C4-2B (cell line): Measurements from ENCODE around the gene SDK2.

Experiments used
- H3K27ac ChIP-seq: fragments of 450-650 bp; 2 replicates; pipeline ENCODE4 v1.5.1; 2017
- ZFX ChIP-seq: fragments of 450-650 bp; IDR thresholded peaks from 2 replicates; pipeline ENCODE4 v1.6.1; 2017
- TF ChIP-seq, protein P1 (sequence below): fragments of 450-650 bp; conservative IDR thresholded peaks from 2 replicates; pipeline ENCODE4 v1.5.1; 2017; ENCODE audit warnings: mild to moderate bottlenecking

SDK2 gene

DNA sequence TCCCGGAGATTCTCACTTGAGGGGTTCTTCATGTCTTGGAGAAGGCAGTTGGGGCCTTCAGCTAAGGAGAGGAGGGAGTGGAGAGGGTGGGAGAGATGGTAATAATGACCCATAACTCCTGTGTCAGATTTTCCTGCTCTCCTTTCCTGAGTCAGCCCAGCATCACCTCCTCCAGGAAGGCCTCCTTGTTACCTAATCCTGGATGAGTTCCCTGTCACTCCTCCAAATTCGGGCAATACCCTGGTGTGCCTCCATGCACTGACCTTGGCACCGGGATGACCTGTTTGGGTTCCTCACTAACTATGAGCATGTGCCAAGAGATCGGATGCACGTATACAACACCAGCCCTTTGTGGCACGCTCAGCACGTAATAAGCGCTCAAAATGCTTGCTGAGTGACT lies 38.8 kb downstream of the SDK2 start:
- no peak for TF ChIP-seq ZFX
- TF ChIP-seq, protein P1, sequence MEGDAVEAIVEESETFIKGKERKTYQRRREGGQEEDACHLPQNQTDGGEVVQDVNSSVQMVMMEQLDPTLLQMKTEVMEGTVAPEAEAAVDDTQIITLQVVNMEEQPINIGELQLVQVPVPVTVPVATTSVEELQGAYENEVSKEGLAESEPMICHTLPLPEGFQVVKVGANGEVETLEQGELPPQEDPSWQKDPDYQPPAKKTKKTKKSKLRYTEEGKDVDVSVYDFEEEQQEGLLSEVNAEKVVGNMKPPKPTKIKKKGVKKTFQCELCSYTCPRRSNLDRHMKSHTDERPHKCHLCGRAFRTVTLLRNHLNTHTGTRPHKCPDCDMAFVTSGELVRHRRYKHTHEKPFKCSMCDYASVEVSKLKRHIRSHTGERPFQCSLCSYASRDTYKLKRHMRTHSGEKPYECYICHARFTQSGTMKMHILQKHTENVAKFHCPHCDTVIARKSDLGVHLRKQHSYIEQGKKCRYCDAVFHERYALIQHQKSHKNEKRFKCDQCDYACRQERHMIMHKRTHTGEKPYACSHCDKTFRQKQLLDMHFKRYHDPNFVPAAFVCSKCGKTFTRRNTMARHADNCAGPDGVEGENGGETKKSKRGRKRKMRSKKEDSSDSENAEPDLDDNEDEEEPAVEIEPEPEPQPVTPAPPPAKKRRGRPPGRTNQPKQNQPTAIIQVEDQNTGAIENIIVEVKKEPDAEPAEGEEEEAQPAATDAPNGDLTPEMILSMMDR, result no peak
- no peak overlapping the region for H3K27ac ChIP-seq

GRCh38 chr17:73604476-73604875 lies 39.8 kb downstream of the SDK2 start:
- TF ChIP-seq, protein P1, result no peak
- TF ChIP-seq ZFX, result no peak
- H3K27ac ChIP-seq, result no peak overlapping the region

DNA sequence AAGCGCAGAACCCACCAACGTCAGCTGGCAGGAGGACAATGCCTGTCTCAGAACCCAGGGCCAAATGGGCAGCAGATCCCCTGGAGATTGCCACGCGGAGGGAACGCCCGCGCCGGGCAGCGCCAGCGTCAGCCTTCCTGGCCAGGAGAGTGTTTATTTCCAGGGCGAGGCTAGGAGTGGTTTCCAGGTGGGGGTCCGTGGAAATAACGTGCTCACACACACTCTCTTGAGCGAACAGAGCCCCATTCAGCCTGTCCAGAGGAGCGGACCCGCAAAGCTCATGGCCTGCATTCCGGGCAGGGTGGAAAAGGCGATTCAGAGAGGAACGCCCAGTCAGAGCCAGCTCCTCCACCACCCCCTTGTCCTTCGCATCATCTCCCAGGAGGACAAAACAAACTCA lies 40.3 kb downstream of the SDK2 start:
- TF ChIP-seq, protein P1, result no peak
- H3K27ac ChIP-seq, result no peak overlapping the region

GRCh38 chr17:73600103-73600871 lies 44.0 kb downstream of the SDK2 start:
- TF ChIP-seq, protein P1, result no peak
- no peak for TF ChIP-seq ZFX
- H3K27ac ChIP-seq, result no peak overlapping the region

DNA sequence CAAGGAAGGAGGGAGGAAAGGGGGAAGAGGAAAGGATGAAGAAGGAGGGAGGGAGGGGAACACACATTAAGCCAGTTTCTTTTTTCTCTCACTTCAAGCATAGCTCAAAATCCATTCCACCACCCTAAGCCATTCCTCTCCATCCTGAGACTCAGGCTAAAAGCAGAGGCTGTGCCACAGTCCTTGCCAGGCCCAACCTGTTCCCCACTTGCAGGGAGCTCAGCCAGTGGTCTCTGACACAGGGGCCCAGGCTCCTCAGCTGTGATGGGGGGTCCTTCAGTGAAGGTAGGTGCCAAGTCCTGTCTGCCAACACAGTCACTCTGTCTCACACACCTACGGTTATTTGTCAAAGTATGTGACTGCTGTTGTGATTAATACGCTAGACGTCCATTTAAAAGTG lies 44.6 kb downstream of the SDK2 start:
- TF ChIP-seq ZFX, result no peak
- TF ChIP-seq, protein P1, result no peak
- no peak overlapping the region for H3K27ac ChIP-seq

GRCh38 chr17:73598212-73598611 lies 46.0 kb downstream of the SDK2 start:
- H3K27ac ChIP-seq, result no peak overlapping the region
- TF ChIP-seq ZFX, result no peak
- TF ChIP-seq, protein P1, result no peak

DNA sequence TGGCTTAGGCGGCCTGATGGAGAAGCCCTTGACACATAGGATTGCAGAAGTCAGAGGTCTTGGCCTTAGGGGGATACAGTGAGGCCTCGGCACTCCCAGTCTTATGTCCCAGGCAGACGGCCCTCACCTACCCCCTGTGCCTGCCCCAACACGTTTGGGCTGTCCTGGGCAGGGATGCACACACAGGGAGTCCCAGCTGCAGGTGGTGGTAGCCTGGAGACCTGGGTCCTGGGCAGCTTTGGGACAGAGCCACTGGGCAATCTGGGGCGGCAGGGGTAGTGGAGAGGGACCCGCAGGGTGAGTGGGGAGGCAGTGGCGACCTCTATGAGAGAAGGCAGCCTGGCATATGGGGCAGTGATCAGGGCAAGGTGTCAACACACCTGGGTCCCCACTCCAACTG lies 48.3 kb downstream of the SDK2 start:
- TF ChIP-seq ZFX, result no peak
- TF ChIP-seq, protein P1, result no peak
- no peak overlapping the region for H3K27ac ChIP-seq
